ENCODE results near the gene KIAA0408.
"Not testable (repeated sequence)": the region's sequence is repeated elsewhere in the genome, so short reads cannot be mapped to it uniquely, and the experiment has no call there.

The KIAA0408 gene

DNA sequence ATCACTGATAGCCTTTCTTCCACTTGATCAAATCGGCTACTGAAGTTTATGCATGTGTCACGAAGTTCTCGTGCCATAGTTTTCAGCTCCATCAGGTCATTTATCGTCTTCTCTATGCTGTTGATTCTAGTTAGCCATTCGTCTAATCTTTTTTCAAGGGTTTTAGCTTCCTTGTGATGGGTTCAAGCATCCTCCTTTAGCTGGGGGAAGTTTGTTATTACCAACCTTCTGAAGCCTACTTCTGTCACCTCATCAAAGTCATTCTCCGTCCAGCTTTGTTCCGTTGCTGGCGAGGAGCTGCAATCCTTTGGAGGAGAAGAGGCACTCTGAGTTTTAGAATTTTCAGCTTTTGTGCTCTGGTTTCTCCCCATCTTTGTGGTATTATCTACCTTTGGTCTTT, 47.2 kb downstream of the KIAA0408 start:
- not testable (repeated sequence) for DNase-seq (ENCODE audit: low spot score)

Measured in kidney tubule cell (primary cell).